ENCODE results near the gene SLC26A1. TPM values are rescaled to one million over a fixed set of nuclear protein-coding genes. Genes with fewer than 3 reads are reported as not detected.

The SLC26A1 gene
- total RNA-seq, 1 experiment from 2014 or later: 1.3 TPM

DNA sequence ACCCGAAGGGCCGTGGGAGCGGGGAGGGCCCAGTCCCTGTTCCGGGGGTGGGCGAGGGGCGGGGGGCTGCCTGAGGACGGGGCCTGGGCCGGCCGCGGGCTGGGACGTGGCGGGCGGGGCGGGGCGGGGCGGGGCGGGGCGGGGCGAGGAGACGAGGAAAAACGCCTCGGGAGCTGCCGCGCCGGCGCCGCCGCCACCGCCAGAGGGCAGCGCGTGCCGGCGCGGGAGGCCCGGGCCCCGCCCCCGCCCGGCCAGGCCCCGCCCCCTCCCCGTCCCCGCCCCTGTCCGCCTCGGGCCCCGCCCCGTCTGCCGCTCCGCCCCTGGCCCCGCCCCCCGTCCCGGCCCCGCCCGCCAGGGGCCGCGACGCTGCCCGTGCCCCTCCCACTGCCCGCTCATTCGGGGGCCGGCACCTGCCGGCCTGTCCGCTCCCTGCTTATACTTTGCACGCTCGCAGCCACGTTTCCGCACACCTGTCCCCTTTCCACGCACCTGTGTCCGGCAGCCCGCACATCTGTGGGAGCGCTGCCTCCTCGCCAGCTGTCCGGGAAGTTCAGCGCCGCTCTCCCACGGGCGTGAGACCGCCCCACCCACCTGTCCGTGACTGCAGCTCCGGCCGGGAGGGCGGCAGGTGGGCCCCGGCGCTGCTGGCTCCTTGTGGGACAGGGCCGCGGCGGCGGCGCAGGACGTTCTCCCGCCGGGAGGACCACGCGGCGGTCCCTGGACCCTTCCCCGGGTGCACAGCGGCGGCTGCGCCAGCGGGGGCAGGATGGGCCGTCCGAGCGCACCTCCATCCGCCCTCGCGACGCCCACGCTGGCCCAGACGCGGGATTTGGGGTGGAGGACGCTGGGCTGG lies 16.6 kb upstream of the SLC26A1 start:
- intact Hi-C loops (cut with micrococcal nuclease; ENCODE audit: unreplicated experiment): loop anchor here (5.0 kb wide), 2 partner anchors 238 to 338 kb away; partner anchors contain the start of genes CTBP1 and UVSSA
- H3K27me3 ChIP-seq (ENCODE audit: insufficient read depth, low read depth): peaks cover 11% of the 10 kb centered on the region; the same call in 1 of the 2 replicates
- H3K4me1 ChIP-seq (replicated peaks; ENCODE audit: insufficient read depth): peaks cover 5% of the 10 kb centered on the region; the same call in 1 of the 2 replicates
- no peaks in the 10 kb centered on the region for H3K9me3 ChIP-seq (ENCODE audit: insufficient read depth, low read depth)
- ChIA-PET CTCF (interaction anchor here (0.6 kb wide), 1 partner anchor 45 kb away, joined by 5 read pairs; no protein-coding TSS in a partner anchor), POLR2A (ENCODE audit: unreplicated experiment) (no interaction called here)
- H3K9me2 ChIP-seq (ENCODE audit: insufficient read depth): no peaks in the 10 kb centered on the region
- H2AFZ ChIP-seq: peak overlapping the region; percentile 87
- BruUV-seq (replicated peaks): no TSS peak
- H4K20me1 ChIP-seq (ENCODE audit: insufficient read depth): no peaks in the 10 kb centered on the region; the same call in 1 of the 2 replicates
- H3K27ac ChIP-seq: peak overlapping the region; percentile 55; the same call in 1 of the 2 replicates
- H3F3A ChIP-seq (ENCODE audit: insufficient read depth, low read depth): peaks cover 36% of the 10 kb centered on the region; the same call in 1 of the 2 replicates
- peak; percentile 48 to 71 for DNase-seq
- H3K36me3 ChIP-seq (ENCODE audit: low read depth): no peaks in the 10 kb centered on the region
- H3K79me2 ChIP-seq (ENCODE audit: low read depth): no peaks in the 10 kb centered on the region; the same call in 1 of the 2 replicates
- peak overlapping the region; percentile 97 for H3K4me2 ChIP-seq
- peak overlapping the region; percentile 90 for H3K4me3 ChIP-seq
- TF ChIP-seq, protein P1, sequence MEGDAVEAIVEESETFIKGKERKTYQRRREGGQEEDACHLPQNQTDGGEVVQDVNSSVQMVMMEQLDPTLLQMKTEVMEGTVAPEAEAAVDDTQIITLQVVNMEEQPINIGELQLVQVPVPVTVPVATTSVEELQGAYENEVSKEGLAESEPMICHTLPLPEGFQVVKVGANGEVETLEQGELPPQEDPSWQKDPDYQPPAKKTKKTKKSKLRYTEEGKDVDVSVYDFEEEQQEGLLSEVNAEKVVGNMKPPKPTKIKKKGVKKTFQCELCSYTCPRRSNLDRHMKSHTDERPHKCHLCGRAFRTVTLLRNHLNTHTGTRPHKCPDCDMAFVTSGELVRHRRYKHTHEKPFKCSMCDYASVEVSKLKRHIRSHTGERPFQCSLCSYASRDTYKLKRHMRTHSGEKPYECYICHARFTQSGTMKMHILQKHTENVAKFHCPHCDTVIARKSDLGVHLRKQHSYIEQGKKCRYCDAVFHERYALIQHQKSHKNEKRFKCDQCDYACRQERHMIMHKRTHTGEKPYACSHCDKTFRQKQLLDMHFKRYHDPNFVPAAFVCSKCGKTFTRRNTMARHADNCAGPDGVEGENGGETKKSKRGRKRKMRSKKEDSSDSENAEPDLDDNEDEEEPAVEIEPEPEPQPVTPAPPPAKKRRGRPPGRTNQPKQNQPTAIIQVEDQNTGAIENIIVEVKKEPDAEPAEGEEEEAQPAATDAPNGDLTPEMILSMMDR (conservative IDR thresholded peaks at IDR 0.05): no peak
- no peak for TF ChIP-seq EZH2 (IDR thresholded peaks at IDR 0.05; ENCODE audit: low read depth)

DNA sequence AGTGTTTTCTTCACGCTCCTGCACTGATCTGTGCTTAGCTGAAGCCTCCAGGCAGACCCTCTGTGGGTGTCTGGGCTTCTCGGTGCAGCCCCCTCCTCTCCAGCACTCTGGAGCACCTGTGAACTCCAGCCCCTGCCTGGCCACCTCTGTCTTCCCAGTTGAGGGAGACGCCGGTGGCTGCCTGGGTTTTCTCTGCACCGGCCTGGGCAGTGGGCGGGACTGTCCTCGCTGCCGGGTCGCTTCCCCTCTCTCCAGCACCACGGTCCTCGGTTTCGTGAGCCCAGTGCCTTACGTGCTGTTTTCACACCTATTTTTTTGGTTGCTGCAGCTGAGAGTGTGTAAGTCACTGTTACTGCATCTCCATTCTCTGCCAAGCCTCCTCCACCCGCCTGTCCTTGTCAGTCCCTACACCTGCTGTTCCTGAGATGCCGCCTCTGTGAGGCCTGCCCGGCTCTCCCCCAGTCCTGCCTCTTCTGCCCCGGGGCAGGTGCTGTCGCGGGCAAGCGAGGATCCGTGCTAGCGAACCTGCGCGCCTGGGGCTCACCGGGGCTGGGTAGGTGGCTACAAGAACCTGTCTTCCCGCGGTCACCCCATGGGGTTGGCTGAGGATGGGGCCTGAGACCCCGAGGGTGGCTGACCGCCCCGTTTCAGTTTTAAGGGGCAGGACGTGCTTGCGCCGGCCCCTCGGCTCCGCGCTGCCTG lies 15.8 kb upstream of the SLC26A1 start:
- peak overlapping the region; percentile 92 for H3K4me2 ChIP-seq
- H3K4me3 ChIP-seq: peak overlapping the region; percentile 62
- H3K9me3 ChIP-seq (ENCODE audit: insufficient read depth, low read depth): no peaks in the 10 kb centered on the region
- DNase-seq: peak in 1 of 2 experiments; percentile 38
- H3K9me2 ChIP-seq (ENCODE audit: insufficient read depth): no peaks in the 10 kb centered on the region
- TSS peak; percentile 8 for BruUV-seq (replicated peaks)
- no peaks in the 10 kb centered on the region for H3K36me3 ChIP-seq (ENCODE audit: low read depth)
- TF ChIP-seq, protein P1 (conservative IDR thresholded peaks at IDR 0.05): no peak
- TF ChIP-seq EZH2 (IDR thresholded peaks at IDR 0.05; ENCODE audit: low read depth): no peak
- H3K27ac ChIP-seq: no peak overlapping the region
- intact Hi-C loops (cut with micrococcal nuclease; ENCODE audit: unreplicated experiment): no loop called here
- H3K4me1 ChIP-seq (replicated peaks; ENCODE audit: insufficient read depth): peaks cover 5% of the 10 kb centered on the region; the same call in 1 of the 2 replicates
- H4K20me1 ChIP-seq (ENCODE audit: insufficient read depth): no peaks in the 10 kb centered on the region; the same call in 1 of the 2 replicates
- H3K27me3 ChIP-seq (ENCODE audit: insufficient read depth, low read depth): peaks cover 11% of the 10 kb centered on the region; the same call in 1 of the 2 replicates
- H2AFZ ChIP-seq: peak overlapping the region; percentile 87
- ChIA-PET CTCF (no interaction called here), POLR2A (ENCODE audit: unreplicated experiment) (no interaction called here)
- peaks cover 36% of the 10 kb centered on the region; the same call in 1 of the 2 replicates for H3F3A ChIP-seq (ENCODE audit: insufficient read depth, low read depth)
- H3K79me2 ChIP-seq (ENCODE audit: low read depth): no peaks in the 10 kb centered on the region; the same call in 1 of the 2 replicates

DNA sequence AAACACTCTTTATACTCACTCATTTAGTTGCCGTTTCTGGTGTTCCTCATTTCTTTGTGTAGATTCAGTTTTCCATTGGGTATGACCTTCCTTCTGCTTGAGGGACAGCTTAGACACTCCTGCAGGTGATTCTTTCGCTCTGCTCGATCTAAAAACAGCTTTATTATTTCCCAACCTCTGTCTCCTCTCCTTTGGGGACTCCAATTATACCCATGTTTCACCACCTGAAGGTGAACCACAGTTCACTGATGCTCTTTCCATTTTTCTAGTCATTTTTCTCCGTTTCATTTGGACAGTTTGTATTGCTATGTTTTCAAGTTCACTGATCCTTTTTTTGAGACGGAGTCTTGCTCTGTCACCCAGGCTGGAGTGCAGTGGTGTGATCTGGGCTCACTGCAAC lies 13.7 kb upstream of the SLC26A1 start:
- Histone ChIP-seq H3K27me3 (ENCODE audit: insufficient read depth, low read depth) (peaks cover 11% of the 10 kb centered on the region; the same call in 1 of the 2 replicates), H2AFZ (no peak overlapping the region), H3F3A (ENCODE audit: insufficient read depth, low read depth) (peaks cover 27% of the 10 kb centered on the region; the same call in 1 of the 2 replicates), H3K79me2 (ENCODE audit: low read depth) (no peaks in the 10 kb centered on the region), H3K4me3 (no peak overlapping the region), H3K4me2 (no peak overlapping the region), H4K20me1 (ENCODE audit: insufficient read depth) (no peaks in the 10 kb centered on the region), H3K9me2 (ENCODE audit: insufficient read depth) (no peaks in the 10 kb centered on the region), H3K4me1 (replicated peaks; ENCODE audit: insufficient read depth) (no peaks in the 10 kb centered on the region; the same call in 1 of the 2 replicates), H3K9me3 (ENCODE audit: insufficient read depth, low read depth) (no peaks in the 10 kb centered on the region), H3K36me3 (ENCODE audit: low read depth) (no peaks in the 10 kb centered on the region), H3K27ac (no peak overlapping the region)
- BruUV-seq (replicated peaks): no TSS peak
- TF ChIP-seq, protein P1 (conservative IDR thresholded peaks at IDR 0.05): no peak
- no peak for TF ChIP-seq EZH2 (IDR thresholded peaks at IDR 0.05; ENCODE audit: low read depth)
- ChIA-PET CTCF (no interaction called here), POLR2A (ENCODE audit: unreplicated experiment) (no interaction called here)
- intact Hi-C loops (cut with micrococcal nuclease; ENCODE audit: unreplicated experiment): no loop called here
- no peak for DNase-seq
